ENCODE data around the gene IMPDH1. TPM values are rescaled to one million over a fixed set of nuclear protein-coding genes. Genes with fewer than 3 reads are reported as not detected.

IMPDH1 gene
- total and polyA plus RNA-seq, 10 of the 15 experiments (the other 5 are each of a cell fraction or from before 2014, with no cell fraction given) = 0.50 to 61.3 (median 41.8) TPM

- Histone ChIP-seq H3K27ac (ENCODE audit: control insufficient read depth, insufficient read depth) (no peak overlapping the region), H3K9ac (ENCODE audit: control insufficient read depth, insufficient read depth, low read length) (no peak overlapping the region), H2AFZ (ENCODE audit: control insufficient read depth, low read depth, low read length) (no peak overlapping the region), H3K9me3 (replicated peaks; ENCODE audit: control insufficient read depth, insufficient read depth, low read length) (no peaks in the 10 kb centered on the region), H3K4me1 (ENCODE audit: control insufficient read depth, insufficient read depth, low read length) (no peaks in the 10 kb centered on the region), H3K4me3 (no peak overlapping the region), H4K20me1 (ENCODE audit: control insufficient read depth, insufficient read depth) (no peaks in the 10 kb centered on the region), H3K36me3 (ENCODE audit: control insufficient read depth in 2 of 2, insufficient read depth in 2 of 2, low read length in 1 of 2) (no peaks in the 10 kb centered on the region), H3K79me2 (ENCODE audit: control insufficient read depth, insufficient read depth, low read length) (no peaks in the 10 kb centered on the region), H3K4me2 (ENCODE audit: control insufficient read depth, insufficient read depth) (no peak overlapping the region), H3K27me3 (replicated peaks in 1 of 2; ENCODE audit: control insufficient read depth in 2 of 2, insufficient read depth in 2 of 2, low read length in 1 of 2) (peaks cover 0 to 10% of the 10 kb centered on the region in 2 experiments; a peak in 3 of 4 replicates)
- ChIA-PET RAD21 (ENCODE audit: unreplicated experiment) (no interaction called here), POLR2A (no interaction called here), SMC1A (ENCODE audit: uncharacterized antibody, unreplicated experiment) (no interaction called here), CTCF (no interaction called here)
- BruUV-seq (replicated peaks) = no TSS peak
- in situ Hi-C loops (cut with MboI) (no loop called here), intact Hi-C loops (cut with micrococcal nuclease; ENCODE audit: unreplicated experiment) (no loop called here)
- no peak for ATAC-seq
- no peak for FAIRE-seq
- WGBS (ENCODE audit: insufficient coverage, insufficient replicate concordance, low lambda C conversion rate, missing lambda C conversion rate) = 3% methylated on average over 3 of the region's 3 CpGs
- DNase-seq (ENCODE audit: low read depth, low spot score) = no peak
- TF ChIP-seq NFIC (IDR thresholded peaks at IDR 0.05; ENCODE audit: low read depth, low read length) (no peak), REST (IDR thresholded peaks at IDR 0.05; ENCODE audit: low read depth, low read length) (no peak), NR2C1 (IDR thresholded peaks at IDR 0.05) (no peak), RCOR1 (conservative IDR thresholded peaks at IDR 0.05; ENCODE audit: low read depth, low read length) (no peak), CHD1 (IDR thresholded peaks at IDR 0.05; ENCODE audit: low read depth, low read length) (no peak), STAT1 (conservative IDR thresholded peaks at IDR 0.05) (no peak), EED (IDR thresholded peaks at IDR 0.05; ENCODE audit: low read depth) (no peak), CEBPB (IDR thresholded peaks at IDR 0.05; ENCODE audit: borderline replicate concordance in 1 of 2, low read depth in 2 of 2, low read length in 2 of 2) (no peak)
Measured at GRCh38 chr7:128353189-128353588, 56.6 kb downstream of the IMPDH1 start.

All from GM12878 (cell line).